Vagina (tissue), 2 donors: ENCODE results near the gene PRRT4.

ENCODE experiments used
- POLR2A ChIP-seq, 2 donors: fragments of 450-650 bp; IDR thresholded peaks; one replicate each; pipeline ENCODE4 v1.6.1; 2017; ENCODE audit warnings: antibody characterized with exemption in 2 of 2, mild to moderate bottlenecking in 2 of 2, moderate library complexity in 2 of 2
- TF ChIP-seq, protein P1 (sequence below), 3 experiments: fragments of 450-650 bp in 2 of 3; fragments of 200-600 bp in 1 of 3; sonication (generic) in 1 of 3; IDR thresholded peaks; one replicate each; pipeline ENCODE4 v1.5.1; 2017 to 2019; ENCODE audit warnings: antibody characterized with exemption in 3 of 3, mild to moderate bottlenecking in 2 of 3, moderate library complexity in 2 of 3

DNA sequence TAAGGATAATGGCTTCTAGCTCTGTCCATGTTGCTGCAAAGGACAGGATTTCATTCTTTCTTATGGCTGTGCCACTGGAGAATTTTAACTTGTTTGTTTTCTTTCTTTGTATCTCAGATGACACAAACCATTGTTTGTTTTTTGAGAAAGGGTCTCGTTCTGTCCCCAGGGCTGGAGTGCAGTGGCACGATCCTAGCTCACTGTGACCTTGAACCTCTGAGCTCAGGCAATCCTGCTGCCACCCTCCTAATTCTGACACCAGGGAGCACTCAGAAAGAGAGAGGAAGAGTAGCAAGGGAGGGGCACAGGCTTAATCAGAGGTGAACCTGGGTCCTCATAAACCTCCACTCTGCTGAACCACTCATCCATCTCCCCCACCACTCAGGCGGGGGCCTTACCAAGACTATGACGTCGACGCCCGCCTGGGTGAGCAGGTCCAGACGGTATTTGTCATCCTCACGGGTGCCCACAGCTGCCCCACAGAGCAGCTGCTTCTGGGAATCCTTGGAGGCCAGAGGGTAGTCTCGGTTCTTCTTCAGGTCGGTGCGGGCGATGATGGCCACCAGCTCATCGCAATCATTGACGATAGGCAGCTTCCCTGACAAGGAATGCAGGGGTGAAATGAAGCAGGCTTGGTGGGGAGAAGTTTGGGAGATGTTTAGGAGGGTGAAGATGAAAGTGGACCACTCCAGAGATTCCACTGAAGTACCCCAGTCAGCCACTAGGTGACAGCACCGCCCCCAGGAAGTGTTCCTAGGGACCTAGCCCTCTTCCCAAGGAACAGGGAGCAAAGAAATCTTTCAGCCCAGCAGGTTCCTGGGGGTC is 36.7 kb upstream of the PRRT4 start:
- TF ChIP-seq, protein P1, sequence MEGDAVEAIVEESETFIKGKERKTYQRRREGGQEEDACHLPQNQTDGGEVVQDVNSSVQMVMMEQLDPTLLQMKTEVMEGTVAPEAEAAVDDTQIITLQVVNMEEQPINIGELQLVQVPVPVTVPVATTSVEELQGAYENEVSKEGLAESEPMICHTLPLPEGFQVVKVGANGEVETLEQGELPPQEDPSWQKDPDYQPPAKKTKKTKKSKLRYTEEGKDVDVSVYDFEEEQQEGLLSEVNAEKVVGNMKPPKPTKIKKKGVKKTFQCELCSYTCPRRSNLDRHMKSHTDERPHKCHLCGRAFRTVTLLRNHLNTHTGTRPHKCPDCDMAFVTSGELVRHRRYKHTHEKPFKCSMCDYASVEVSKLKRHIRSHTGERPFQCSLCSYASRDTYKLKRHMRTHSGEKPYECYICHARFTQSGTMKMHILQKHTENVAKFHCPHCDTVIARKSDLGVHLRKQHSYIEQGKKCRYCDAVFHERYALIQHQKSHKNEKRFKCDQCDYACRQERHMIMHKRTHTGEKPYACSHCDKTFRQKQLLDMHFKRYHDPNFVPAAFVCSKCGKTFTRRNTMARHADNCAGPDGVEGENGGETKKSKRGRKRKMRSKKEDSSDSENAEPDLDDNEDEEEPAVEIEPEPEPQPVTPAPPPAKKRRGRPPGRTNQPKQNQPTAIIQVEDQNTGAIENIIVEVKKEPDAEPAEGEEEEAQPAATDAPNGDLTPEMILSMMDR (IDR thresholded peaks at IDR 0.05), result peak; percentile 65 to 91 (median 87)
- TF ChIP-seq POLR2A (IDR thresholded peaks at IDR 0.05), result no peak
